ENCODE results near the gene DDX41.
A peak's percentile ranks its signal among the peaks of the same experiment; 100 is the strongest.

Gene DDX41

DNA sequence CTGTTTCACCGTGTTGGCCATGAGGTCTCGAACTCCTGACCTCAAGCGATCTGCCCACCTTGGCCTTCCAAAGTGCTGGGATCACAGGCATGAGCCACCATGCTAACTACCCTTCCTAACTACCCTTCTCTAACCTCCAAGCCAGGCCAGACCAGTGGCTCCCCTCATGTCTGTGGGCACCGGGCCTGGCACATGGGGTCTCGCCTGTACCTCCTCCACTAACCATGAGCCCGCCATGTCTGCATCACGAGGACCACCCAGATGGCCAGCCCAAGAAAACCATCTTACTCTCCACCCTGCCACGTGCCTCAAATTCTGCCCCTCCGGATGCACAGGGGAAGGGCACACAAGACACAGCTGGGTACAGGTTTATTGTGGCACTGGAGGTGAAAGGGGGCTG, 33.7 kb downstream of the DDX41 start:
- no peak for DNase-seq

DNA sequence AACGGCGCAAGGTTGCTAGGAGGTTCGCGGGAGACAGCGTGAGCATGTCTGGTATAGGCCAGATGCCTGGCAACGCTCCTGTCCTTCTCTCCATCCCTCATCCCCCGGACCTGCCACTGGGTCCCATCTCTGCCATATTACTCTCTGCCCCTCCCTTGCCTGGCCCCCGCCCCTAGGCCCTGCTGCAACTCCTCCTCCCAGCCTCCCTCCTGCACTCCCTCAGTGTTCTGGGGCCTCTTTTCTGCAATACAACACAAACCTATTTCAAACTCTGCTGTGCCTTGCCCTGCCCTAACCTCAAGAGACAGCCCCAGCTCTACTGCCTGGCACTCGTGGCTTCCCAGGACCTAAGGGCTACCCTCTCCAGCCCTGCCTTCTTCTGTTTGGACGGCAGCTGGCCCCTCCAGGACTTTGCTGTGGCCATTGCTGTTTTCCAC, 34.4 kb downstream of the DDX41 start:
- no peak for DNase-seq

DNA sequence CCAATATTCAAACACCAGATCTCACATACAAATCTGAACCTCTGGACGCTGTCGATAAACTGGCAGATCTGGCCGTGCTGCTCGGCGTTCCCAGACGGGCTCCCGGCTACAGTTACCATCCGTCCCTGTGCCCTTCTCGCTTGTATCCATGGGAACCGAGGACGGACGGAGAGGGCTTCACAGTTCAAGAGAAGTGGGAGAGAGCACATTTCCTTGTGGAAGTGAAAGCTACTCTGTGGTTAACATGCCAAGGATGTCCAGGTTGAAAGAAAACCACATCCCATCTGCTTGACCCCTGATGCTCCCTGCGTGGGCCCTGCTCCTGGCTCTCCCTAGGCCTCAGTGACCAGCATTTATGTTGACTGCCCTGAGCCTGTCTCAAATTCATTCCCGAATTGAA, 37.0 kb downstream of the DDX41 start:
- DNase-seq, result no peak

DNA sequence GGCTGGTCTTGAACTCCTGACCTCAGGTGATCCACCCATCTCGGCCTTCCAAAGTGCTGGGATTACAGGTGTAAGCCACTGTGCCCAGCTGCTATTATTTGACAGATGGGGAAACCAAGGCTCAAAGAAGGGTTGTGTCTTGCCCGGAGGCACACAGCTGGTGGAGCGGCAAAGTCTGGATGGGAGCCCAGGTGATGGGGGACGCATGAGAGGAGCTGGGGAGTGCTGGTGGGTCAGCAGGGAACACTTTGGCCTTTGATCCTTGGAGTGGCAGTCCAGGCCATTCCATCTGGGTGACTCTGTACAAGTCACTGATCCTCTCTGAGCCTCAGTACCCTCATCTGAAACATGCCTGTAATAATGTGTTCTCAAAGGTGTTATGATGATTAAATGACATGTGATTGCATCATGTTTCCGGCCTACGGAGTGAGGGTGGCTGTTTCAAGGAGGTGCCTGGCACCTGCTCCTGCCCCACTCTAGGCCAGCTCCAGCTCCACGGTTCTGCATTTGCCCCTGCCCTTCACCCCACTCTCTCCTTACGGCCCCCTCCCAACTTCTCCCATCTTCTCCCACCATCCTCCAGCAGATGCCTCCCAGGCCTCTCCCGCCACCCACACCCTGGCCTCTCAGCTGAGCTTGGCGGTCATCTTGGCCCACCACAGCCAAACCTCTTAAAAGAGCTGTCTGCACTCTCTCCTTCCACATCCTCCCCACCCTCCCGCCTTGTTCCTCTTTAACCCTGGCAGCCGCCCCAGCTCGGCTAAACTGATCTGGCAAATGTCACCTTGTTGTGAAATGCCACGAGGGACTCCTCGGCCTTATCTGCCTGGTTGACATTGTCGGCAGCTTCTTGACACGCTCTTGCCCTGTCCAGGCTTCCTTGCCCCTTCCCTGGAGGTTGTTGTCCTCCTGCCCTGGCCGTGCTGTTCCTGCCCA, 37.8 kb downstream of the DDX41 start:
- DNase-seq, result no peak

DNA sequence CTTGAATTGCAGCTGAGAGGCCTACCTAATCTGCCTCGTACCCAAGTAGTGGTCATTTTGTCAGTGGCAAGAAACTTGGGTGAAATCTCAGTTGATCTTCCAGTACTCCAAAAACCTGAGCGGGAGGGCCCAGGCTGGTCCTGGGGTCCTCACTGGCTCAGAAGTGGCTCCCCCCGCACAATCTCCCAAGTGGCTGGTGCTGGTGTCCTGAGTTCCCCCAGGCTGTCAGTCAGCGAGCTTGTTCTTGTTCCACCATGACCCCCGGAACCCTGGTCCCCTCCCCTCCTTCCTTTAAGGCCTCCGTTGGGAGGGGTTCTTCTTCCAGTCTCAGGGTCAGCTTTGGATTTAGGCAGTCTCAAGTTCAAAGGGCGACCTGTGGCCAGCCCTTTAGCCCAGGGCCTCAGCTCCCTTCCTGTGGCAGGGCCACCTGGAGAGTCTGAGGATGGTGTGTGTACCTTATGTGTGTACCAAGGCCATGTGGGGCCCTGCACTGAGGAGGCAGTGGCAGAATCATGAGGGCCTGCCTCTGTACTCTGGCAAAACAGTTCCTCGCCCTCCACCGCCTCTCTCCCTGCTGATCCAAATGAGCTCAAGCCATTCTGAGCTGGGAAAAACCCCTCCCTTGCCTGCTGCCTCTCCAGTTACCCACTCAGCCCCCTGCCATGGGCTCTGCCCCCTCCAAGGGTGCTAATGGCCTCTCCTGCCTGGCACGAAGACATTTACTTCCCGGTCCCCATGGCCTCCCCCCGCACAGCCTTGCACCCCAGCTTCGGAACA, 38.9 kb downstream of the DDX41 start:
- no peak for DNase-seq

DNA sequence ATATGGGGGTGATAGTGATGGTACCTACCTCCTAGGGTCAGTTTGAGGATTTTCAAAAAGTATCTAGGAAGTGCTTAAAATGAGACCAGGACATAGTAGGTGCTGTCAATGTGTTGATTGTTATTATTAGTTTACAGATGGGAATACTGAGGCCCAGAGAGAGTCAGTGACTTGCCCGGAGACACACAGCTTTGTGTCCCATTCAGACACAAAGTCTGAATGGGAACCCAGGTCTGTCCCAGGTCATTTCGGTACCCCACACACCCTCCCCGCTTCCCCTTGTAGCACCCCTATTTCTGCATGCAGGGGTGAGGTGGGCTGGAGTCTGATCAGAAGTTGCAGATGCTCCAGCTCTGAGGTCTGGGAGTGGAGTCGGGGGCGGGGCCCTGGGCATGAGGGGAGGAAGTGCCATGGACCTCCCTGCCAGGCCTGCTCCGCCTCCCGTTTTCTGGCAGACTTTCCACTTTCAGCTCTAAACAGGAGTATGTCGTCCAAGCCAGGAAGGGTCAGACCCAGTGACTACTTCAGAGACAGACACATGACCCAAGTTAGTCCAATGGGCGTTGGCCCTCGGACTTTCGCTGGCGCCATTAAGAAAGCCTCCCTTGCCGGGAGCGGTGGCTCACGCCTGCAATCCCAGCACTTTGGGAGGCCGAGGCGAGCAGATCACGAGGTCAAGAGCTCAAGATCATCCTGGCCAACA, 40.1 kb downstream of the DDX41 start:
- no peak for DNase-seq

DNA sequence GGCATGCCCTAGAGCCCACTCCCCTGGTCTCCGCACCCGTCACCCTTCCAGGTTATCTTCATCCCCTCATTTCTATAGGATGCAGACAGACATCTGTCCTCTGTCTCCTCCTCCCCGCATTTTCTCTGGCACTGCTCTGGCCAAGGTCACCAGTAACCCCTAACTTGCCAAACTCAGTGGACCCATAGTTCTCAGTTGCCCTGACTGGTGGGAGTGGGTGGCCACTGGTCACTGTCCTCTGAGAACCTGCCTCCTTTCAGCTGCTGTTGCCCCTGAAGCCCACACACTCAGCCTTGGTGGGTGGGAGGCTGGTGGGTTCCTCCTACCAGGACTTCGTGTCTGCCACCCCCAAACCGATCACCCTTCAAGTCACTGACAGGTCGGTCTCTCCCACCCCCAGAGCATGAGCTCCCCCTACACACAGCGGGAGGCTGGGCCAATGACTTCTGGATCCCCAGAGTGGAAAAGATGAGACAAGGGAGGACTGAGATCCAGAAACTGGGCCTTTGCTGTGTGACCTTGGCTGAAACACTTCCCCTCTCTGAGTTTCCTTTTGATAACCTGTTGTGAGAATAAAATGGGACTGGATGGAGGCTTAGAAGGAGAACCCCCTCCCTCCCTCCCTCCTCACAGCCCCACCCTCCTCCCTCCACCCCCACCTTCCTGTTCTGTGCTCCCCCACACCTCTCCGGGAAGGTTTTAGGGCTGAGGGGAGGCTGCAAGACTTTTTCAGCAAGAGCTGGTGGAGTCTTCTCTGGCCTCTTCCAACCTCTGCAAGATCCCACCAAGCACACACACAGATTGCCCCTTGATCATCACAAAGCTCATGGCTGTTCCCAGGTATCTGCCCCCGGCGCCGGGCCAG, 41.0 kb downstream of the DDX41 start:
- DNase-seq, result no peak

DNA sequence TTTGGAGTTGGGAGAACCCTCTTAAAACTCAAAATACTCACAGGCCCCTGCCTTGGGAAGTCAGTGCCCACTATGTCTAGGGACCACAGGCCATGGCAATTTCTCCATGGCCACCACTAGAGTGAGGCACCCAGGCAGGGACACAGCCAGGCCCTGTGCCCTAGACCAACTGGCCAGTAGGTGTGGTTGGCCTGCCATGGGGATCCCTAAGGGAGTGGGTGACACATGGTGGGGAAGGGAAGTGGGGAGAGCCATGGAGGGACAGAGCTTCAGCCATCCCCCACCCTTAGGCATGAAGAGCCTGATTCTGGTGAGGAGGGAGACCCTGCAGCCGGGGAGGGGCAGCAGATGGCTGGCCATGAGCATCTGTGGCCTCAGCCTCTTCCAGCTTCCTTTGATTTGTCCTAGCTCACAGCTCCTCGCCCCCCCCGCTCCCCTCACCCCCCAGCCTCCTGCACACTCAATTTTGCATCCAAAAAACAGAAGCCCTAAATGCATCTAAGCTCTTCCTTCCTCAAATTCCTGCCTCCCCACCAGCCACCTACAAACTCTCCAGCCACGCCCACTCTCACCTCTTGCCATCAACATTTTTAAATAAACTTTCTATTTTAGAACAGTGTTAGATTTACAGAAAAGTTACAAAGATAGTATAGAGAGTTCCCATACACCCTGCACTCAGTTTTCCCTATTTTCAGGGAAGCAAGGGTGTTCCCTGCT, 41.8 kb downstream of the DDX41 start:
- no peak for DNase-seq

DNA sequence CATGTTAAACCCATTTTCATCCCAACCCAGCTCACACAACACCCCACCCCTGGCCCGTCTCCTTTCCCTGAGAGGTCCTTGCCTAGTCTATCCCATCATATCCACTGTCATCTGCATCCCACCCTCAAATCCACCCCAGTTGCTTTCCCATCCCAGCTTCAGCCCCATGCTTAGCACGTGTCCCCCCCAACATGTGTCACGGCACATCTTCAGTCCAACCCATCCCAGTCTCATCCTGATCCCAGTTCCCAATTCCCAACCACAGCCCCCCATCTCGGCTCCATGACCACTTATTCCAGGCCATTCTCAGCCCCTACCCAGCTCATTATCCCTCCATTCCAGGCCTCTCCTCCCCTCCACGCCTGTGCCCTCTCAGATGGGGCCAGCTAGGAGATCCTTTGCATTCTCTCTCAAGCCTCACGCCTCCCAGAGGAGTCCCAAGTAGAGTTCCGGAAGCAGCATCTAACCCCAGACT, 42.7 kb downstream of the DDX41 start:
- no peak for DNase-seq

DNA sequence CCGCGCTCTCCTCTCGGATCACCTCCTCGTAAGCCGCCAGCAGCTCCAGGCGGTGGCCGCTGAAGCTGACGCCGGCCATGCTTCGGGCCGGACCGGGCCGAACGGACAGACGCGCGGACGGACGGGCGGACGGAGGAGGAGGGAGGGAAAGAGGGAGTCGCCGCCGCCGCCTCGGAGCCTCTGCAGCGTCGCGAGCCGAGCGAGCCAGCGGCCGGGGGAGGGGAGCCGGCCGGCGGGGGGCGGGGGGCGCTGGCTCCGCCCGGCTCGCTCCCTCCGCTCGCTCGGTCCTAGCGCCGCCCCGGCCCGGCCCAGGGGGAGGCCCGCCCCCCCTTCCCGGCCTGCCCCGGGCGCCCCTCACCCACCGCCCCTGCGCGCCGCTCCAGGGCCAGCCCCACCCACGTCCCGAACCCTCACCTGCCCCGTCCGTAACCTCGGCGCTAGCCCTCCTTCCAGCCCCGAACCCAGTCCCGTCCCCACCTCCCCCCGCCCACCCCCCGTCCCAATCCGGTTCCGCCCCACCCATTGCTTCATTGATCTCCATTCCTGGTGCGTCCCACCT, 43.2 kb downstream of the DDX41 start, which contains the start of gene DBN1:
Gene DBN1, minus strand, starts transcription at position 192 of the 559 bp plus-strand sequence. Its CDS starts 113 bp downstream, at position 79.
- no peak for DNase-seq

DNA sequence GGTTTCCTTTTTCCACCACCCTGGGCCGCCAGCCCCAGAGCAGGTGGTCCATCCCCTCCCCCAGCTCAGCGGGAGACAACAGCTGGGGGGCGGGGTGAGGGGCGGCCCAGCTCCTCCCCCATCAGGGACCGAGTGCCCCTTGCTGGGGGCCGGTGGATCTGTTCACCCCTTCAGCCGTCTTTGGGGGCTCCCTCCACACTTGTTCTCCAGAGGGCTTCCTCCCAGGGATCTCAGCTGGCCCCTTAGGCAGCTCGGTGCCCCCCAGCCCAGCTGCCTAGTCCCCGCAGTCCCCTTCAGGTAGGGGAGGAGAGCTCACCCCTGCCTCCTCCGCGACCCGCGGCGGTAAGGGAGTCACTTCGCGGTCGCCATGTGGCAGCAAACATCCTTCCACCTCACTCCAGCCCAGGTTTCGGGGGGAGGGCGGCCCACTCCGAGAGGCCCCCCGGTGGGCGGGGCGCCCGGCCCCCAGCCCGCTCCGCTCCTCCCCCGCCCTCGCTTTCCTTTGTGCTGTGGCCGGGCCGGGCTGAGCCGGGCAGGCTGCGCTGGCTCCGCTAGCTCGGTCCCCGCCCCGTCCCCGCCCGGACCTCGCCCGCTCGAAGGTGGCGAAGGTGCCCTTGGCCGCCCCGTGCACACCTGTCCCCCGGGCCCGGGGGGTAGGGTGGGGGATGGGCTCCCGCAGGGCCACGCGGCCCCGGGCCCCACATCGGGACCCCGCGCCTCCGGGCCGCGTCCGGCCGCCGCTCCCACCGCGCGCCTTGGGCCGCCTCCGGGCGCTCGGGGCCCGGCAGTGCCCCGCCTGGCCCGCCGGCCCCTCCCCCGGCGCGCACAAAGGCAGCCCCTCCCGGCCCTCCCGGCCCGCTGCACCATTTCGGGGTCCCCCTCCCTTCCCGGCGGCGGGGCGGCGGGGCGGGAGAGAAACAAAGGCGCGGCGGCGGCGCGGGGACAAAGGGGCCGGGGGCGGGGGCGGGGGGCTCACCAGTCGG, 44.0 kb downstream of the DDX41 start:
- DNase-seq, result peak; percentile 27

DNA sequence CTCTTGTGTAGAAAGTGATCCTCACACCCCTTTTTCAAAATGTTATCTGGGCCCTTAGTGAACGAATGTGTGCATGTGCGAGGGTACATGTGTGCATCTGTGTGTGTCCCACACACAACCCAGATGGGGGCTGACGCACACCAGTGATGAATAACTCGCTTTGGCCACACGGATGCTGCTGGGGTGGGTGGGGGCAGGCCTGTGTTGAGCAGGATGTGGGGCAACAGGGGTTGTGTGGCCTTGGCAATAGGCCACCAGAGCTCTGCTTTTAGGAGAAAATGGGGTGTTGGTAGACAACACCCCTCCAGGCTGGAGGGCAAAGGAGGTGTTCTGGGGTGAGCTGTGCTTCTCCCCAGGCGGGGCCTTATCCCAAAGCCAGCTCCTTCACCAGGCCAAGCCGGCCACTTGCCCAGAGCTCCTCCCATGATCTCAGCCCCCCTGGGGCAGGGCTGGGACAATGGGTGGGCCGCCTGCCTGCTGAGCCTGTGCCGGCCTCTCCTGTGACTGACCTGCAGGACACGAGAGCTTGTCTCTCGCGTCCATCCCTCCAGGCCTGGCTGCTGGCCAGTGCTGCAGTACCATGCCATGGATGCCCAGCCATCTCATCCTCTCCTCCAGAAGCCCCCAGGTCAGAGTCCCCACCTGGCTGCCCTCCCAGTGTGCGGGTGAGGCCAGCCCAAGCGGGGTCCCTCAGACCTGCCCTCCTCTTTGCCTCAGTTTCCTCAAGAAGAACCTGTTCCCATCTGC, 45.0 kb downstream of the DDX41 start:
- DNase-seq, result no peak

DNA sequence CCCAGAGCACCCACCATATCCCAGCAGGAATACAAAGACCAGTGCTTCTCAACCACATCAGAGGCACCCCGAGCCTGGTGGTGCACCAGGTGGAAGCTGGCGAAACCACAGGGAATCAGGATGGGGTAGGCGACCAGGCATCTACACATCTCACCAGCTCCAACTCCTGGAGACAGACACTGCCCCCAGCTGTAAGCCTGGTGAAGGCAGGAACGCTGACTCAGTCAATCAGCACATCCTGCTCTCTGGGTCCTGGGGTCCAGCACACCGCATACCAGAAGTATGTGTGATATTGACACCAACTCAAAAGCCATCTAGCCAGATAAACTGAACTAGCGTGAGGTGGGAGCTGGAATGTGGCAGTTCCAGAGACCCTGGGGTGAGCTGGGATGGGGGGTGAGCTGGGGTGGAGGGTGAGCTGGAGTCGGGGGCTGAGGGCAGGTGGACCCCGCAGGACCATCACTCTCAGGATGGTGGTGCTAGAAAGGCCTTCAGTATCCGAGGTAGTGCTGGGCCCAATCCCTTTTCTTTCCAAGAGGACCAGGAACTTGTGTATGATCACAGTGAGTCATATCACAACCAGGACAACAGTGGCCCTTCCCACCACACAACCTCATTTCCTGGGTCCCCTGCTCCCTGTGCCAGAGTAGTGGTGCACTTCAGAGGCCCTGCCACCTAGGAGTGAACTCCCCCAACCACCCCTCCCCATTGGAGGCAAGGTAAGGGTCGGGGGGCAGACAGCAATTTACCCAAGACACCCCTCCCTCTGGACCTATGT, 45.8 kb downstream of the DDX41 start:
- no peak for DNase-seq

DNA sequence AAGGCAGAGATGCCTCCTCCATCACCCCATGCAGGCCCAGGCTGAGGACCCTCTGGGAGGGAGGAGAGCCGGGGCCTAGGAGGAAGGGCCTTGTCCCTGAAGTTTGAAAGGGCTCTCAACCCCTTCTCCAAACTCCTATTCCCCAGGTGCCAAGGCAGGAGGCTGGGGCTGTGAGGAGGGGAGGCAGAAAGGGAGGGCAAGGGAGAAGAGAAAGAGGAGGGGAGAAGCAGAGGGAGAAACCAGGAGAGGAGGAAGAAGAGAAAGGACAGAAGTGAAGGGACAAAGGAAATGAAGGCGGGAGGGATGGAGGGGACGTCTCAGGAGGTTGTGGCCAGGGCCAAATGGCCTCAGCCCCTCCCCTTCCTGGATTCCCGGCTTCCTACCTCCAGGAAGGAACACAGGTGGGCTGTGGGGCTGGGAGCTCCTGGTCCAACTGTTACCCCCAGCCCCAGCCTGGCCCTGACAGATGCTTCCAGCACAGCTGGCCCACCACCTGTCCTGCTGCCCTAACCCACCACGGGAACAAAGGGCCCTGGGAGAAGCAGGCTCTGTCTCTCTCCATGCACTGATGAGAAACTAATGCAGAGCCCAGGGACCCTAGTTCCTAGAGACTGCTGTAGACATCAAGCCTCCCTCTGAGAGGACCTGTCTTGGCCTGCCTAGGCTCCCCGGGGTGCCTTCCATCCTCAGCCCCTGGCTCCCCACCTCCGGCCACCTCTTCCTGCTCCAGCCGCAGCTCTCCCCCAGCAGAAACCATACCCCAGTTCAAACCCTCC, 46.8 kb downstream of the DDX41 start:
- DNase-seq, result no peak

DNA sequence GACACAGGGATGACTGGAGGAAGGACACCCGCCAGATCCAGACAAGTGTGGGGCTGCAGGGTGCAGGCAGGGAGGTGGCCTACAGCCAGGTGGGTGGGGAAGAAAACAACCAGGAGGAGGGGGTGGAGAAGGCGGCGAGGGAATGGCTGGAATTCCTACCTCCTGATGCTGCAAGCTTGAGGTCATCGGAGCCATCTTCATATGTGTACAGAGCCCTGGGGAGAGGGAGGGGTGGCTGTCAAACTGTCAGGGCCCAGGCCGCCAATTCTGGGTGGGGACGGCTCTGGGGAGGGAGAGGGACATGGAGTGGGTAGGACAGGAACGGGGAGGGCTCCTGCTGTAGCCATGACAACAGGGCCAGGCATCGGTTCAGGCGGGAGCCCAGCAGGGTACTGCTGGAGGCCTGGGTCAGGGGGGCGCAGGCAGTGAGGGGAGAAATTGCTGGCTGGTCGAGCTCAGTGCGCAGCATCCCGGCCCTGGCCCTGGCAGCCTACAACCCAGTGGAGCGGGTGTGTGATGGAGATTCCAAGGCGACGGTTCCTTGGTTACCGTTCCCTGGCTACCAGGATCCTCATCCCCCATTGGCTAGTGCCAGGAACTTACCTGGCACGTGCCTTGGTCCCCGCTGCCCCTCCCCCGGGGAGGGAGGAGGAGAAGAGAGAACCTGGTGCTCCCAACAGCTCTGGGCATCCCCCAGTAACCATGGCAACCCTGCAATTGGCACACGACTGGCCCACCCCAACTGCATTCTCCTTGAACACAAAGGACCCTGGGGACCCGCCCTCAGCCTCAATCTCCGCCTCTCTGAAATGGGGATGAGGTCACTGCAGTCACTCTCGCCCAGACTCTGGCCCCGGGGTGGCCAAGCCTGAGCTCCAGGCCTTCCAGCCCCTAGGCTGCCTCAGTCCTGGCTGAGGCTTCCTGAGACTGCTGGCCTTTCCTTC, 47.8 kb downstream of the DDX41 start:
- DNase-seq, result no peak

DNA sequence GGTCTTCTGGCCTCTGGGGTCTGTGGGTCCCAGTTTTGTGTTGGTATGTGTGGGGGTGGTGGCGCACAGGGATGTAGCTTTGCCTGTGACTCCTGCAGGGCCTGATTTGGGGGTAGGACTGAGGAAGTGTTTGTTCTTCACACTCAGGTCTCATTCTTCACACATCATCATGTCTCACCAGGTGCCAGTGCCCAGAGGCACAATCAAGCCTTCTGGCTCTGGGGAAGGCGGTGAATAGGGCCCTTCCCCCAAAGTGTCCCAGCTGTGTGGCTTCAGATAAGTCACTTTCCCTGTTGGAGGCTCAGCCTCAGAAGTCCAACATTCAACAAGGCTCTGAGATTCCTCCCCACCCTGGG, 48.5 kb downstream of the DDX41 start:
- no peak for DNase-seq
